Measurements from ENCODE around the gene NCAPD3. TPM values are rescaled to one million over a fixed set of nuclear protein-coding genes. Genes with fewer than 3 reads are reported as not detected.

NCAPD3 gene
- total and polyA plus RNA-seq, 2 donors (not counting 1 experiment from before 2014, with no cell fraction given) = 7.4 to 11.4 TPM

DNA sequence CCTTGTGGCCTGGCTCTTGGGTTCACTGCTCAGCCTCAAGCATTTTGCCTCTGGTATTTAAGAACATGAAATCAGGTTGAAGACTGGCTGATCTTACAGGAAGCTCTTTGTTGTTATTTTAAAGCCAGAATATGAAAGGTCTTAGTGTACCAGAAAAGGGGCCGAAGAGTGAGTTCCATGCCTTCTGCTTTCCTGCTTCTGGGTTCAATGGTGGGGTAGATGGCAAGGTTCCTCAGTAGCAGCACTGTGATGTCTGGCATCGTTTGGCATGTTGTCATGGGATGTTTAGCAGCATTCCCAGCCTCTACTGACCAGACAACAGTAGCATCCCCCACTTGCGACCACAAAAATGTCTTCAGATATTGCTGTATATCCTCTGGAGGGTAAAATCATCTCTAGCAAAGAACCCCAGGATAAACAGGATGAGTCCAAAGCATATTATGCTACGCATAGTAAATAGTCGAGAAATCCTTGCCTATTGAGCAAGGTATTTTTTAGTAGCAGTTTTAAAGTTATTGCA, 3.1 kb upstream of the NCAPD3 start:
- Histone ChIP-seq H2AFZ (ENCODE audit: low read length) (no peak overlapping the region), H3K4me2 (ENCODE audit: extremely low read depth, insufficient read depth, low read length) (peak overlapping the region; percentile 85), H4K20me1 (ENCODE audit: control insufficient read depth, extremely low read depth, insufficient read depth, low read length) (no peaks in the 10 kb centered on the region), H3K4me1 (ENCODE audit: control insufficient read depth, extremely low read depth, insufficient read depth, low read length) (peaks cover 4% of the 10 kb centered on the region), H3K36me3 (ENCODE audit: control insufficient read depth, insufficient read depth, low read length) (no peaks in the 10 kb centered on the region), H3K79me2 (ENCODE audit: control insufficient read depth, insufficient read depth, low read length) (peaks cover 73% of the 10 kb centered on the region), H3K9me3 (ENCODE audit: control insufficient read depth, insufficient read depth, low read depth, low read length) (no peaks in the 10 kb centered on the region), H3K4me3 (replicated peaks in 1 of 4; ENCODE audit: control extremely low read depth in 1 of 4, insufficient read depth in 1 of 4, low read depth in 3 of 4, low read length in 4 of 4) (peak overlapping the region in 3 of 4 experiments; percentile 73 to 95 (median 78)), H3K27ac (ENCODE audit: insufficient read depth, low read length) (no peak overlapping the region), H3K9ac (ENCODE audit: insufficient read depth, low read length) (no peak overlapping the region), H3K27me3 (ENCODE audit: control insufficient read depth, insufficient read depth, low read length) (no peaks in the 10 kb centered on the region)
- DNase-seq (ENCODE audit: low read depth in 2 of 2) = no peak
- no peak for TF ChIP-seq EZH2 (IDR thresholded peaks at IDR 0.05; ENCODE audit: low read length, missing control alignments)
- TF ChIP-seq, protein P1, sequence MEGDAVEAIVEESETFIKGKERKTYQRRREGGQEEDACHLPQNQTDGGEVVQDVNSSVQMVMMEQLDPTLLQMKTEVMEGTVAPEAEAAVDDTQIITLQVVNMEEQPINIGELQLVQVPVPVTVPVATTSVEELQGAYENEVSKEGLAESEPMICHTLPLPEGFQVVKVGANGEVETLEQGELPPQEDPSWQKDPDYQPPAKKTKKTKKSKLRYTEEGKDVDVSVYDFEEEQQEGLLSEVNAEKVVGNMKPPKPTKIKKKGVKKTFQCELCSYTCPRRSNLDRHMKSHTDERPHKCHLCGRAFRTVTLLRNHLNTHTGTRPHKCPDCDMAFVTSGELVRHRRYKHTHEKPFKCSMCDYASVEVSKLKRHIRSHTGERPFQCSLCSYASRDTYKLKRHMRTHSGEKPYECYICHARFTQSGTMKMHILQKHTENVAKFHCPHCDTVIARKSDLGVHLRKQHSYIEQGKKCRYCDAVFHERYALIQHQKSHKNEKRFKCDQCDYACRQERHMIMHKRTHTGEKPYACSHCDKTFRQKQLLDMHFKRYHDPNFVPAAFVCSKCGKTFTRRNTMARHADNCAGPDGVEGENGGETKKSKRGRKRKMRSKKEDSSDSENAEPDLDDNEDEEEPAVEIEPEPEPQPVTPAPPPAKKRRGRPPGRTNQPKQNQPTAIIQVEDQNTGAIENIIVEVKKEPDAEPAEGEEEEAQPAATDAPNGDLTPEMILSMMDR (conservative IDR thresholded peaks at IDR 0.05 in 1 of 2, IDR thresholded peaks at IDR 0.05 in 1 of 2; ENCODE audit: low read depth in 1 of 2, low read length in 2 of 2) = no peak

DNA sequence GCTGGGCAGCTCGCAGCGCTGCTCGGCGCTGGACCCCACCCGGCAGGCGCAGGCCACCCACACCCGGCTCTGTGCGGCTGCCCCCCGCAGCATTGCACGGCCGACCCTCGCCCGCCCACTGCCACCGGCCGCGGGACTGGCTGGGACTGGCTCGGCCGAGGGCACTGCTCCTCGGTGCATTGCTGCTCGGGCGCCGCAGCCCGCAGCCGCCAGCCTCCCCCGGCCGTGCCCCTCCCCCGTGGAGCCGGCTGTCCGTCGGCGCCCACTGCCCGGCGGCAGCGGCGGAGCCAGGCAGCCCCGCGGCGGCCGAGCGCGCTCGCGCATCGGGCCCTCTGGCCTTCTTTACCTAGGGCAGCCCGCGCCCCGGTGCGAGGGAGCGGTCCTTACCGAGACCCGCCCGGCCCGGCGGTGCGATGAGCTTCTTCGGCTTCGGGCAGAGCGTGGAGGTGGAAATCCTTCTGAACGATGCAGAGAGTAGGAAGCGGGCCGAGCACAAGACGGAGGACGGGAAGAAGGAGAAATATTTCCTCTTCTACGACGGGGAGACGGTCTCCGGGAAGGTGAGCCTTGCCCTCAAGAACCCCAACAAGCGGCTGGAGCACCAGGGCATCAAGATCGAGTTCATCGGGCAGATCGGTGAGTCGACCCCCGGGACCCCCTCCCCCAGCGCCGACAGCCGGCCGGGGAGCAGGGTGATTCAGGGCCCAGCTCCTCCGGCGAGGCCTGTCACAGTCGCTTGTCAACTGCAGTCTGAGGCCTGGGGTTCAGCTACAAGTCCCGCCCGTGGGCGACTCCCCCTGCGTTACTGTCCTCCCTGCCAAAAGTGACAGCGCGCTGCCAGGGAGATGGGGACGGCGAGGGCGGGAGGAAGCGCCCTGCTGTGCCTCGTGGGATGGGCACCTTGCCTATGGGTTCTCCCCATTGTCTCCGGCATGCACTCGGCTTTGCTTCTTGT, 1.2 kb upstream of the NCAPD3 start:
- Histone ChIP-seq H3K79me2 (ENCODE audit: control insufficient read depth, insufficient read depth, low read length) (peaks cover 73% of the 10 kb centered on the region), H3K4me3 (replicated peaks in 1 of 4; ENCODE audit: control extremely low read depth in 1 of 4, insufficient read depth in 1 of 4, low read depth in 3 of 4, low read length in 4 of 4) (peak overlapping the region; percentile 73 to 95 (median 86)), H3K4me1 (ENCODE audit: control insufficient read depth, extremely low read depth, insufficient read depth, low read length) (peaks cover 6% of the 10 kb centered on the region), H3K9me3 (ENCODE audit: control insufficient read depth, insufficient read depth, low read depth, low read length) (no peaks in the 10 kb centered on the region), H3K27me3 (ENCODE audit: control insufficient read depth, insufficient read depth, low read length) (no peaks in the 10 kb centered on the region), H3K36me3 (ENCODE audit: control insufficient read depth, insufficient read depth, low read length) (no peaks in the 10 kb centered on the region), H3K4me2 (ENCODE audit: extremely low read depth, insufficient read depth, low read length) (peak overlapping the region; percentile 85), H3K9ac (ENCODE audit: insufficient read depth, low read length) (peak overlapping the region; percentile 74), H4K20me1 (ENCODE audit: control insufficient read depth, extremely low read depth, insufficient read depth, low read length) (no peaks in the 10 kb centered on the region), H2AFZ (ENCODE audit: low read length) (peak overlapping the region; percentile 84), H3K27ac (ENCODE audit: insufficient read depth, low read length) (peak overlapping the region; percentile 71)
- DNase-seq (ENCODE audit: low read depth in 2 of 2) = peak; percentile 31 to 32
- no peak for TF ChIP-seq EZH2 (IDR thresholded peaks at IDR 0.05; ENCODE audit: low read length, missing control alignments)
- TF ChIP-seq, protein P1 (conservative IDR thresholded peaks at IDR 0.05 in 1 of 2, IDR thresholded peaks at IDR 0.05 in 1 of 2; ENCODE audit: low read depth in 1 of 2, low read length in 2 of 2) = no peak

DNA sequence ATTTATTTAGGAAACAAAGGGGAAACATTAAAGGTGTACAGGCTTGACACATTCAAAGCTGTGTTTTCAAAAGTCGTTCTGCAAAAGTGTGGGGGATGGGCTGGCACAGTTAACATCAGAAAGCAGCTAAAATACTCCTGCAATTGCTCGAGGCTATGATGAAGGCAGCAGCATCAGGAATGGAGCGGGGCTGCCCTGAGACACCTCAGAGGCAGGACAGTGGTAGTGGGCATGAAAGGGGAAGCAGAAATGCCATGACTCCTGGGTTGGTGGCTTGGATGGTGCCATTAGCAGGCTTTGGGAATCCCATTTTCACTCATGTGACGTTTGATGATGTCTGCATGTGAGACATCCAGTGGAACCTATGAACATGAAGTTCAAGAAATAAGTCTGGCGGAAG, 646 bp downstream of the NCAPD3 start:
- peaks cover 6% of the 10 kb centered on the region for H3K4me1 ChIP-seq (ENCODE audit: control insufficient read depth, extremely low read depth, insufficient read depth, low read length)
- H3K9me3 ChIP-seq (ENCODE audit: control insufficient read depth, insufficient read depth, low read depth, low read length) = no peaks in the 10 kb centered on the region
- DNase-seq (ENCODE audit: low read depth in 2 of 2) = no peak
- H3K4me3 ChIP-seq (replicated peaks in 1 of 4; ENCODE audit: control extremely low read depth in 1 of 4, insufficient read depth in 1 of 4, low read depth in 3 of 4, low read length in 4 of 4) = peak overlapping the region; percentile 73 to 95 (median 87)
- peaks cover 59% of the 10 kb centered on the region for H3K79me2 ChIP-seq (ENCODE audit: control insufficient read depth, insufficient read depth, low read length)
- no peak overlapping the region for H2AFZ ChIP-seq (ENCODE audit: low read length)
- TF ChIP-seq EZH2 (IDR thresholded peaks at IDR 0.05; ENCODE audit: low read length, missing control alignments) = no peak
- TF ChIP-seq, protein P1 (conservative IDR thresholded peaks at IDR 0.05 in 1 of 2, IDR thresholded peaks at IDR 0.05 in 1 of 2; ENCODE audit: low read depth in 1 of 2, low read length in 2 of 2) = no peak
- no peaks in the 10 kb centered on the region for H4K20me1 ChIP-seq (ENCODE audit: control insufficient read depth, extremely low read depth, insufficient read depth, low read length)
- peak overlapping the region; percentile 97 for H3K27ac ChIP-seq (ENCODE audit: insufficient read depth, low read length)
- no peaks in the 10 kb centered on the region for H3K27me3 ChIP-seq (ENCODE audit: control insufficient read depth, insufficient read depth, low read length)
- peak overlapping the region; percentile 5 for H3K9ac ChIP-seq (ENCODE audit: insufficient read depth, low read length)
- H3K4me2 ChIP-seq (ENCODE audit: extremely low read depth, insufficient read depth, low read length) = peak overlapping the region; percentile 92
- H3K36me3 ChIP-seq (ENCODE audit: control insufficient read depth, insufficient read depth, low read length) = no peaks in the 10 kb centered on the region

Data from fibroblast of lung (primary cell).